Panc1 (cell line): Measurements from ENCODE around the gene NFIB.

Experiments used
- POLR2AphosphoS5 ChIP-seq: IDR thresholded peaks from 2 replicates; pipeline ENCODE4 v1.6.1; 2012; ENCODE audit warnings: mild to moderate bottlenecking, low read depth, low read length, moderate library complexity
- TCF7L2 ChIP-seq: IDR thresholded peaks from 2 replicates; pipeline ENCODE4 v1.6.1; 2011; ENCODE audit warnings: mild to moderate bottlenecking, low read depth, low read length, inconsistent platforms
- TF ChIP-seq, protein P1 (sequence below): fragments of 450-650 bp; IDR thresholded peaks from 2 replicates; pipeline ENCODE4 v1.5.1; 2017; ENCODE audit warnings: mild to moderate bottlenecking

DNA sequence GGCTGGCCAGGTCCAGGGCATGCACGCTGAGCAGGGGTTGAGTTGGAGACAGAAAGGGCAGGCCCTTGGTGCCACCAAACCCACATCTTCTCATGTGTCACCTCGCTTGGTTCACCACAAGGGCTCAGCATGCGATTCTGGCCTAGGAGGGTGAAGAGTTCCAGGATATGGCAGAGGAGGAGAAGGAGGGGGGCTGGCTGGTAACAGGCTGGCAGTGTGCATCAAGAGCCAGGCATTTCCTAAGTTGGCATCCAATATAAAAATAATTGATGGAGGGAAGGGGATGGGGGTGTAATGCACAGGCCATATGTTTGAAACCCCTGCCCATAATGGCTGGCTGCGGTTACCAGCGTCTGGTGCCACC, 255.6 kb downstream of the NFIB start:
- no peak for TF ChIP-seq POLR2AphosphoS5
- TF ChIP-seq, protein P1, sequence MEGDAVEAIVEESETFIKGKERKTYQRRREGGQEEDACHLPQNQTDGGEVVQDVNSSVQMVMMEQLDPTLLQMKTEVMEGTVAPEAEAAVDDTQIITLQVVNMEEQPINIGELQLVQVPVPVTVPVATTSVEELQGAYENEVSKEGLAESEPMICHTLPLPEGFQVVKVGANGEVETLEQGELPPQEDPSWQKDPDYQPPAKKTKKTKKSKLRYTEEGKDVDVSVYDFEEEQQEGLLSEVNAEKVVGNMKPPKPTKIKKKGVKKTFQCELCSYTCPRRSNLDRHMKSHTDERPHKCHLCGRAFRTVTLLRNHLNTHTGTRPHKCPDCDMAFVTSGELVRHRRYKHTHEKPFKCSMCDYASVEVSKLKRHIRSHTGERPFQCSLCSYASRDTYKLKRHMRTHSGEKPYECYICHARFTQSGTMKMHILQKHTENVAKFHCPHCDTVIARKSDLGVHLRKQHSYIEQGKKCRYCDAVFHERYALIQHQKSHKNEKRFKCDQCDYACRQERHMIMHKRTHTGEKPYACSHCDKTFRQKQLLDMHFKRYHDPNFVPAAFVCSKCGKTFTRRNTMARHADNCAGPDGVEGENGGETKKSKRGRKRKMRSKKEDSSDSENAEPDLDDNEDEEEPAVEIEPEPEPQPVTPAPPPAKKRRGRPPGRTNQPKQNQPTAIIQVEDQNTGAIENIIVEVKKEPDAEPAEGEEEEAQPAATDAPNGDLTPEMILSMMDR, result no peak
- no peak for TF ChIP-seq TCF7L2
